ENCODE measurements around the gene STK24.

- TF ChIP-seq CREB5 (CRISPR knock-in tag; IDR thresholded peaks at IDR 0.05; ENCODE audit: low read depth) (no peak), ZNF70 (CRISPR knock-in tag; IDR thresholded peaks at IDR 0.05) (no peak), OSR1 (CRISPR knock-in tag; IDR thresholded peaks at IDR 0.05) (no peak), ZFP3 (CRISPR knock-in tag; IDR thresholded peaks at IDR 0.05) (no peak), ARNTL (CRISPR knock-in tag; IDR thresholded peaks at IDR 0.05; ENCODE audit: borderline replicate concordance, low read depth) (no peak)
Observed at GRCh38 chr13:98576963-98577835, at the start of gene STK24.
